ENCODE data around the gene PSME2.
"Not testable (repeated sequence)": the region's sequence is repeated elsewhere in the genome, so short reads cannot be mapped to it uniquely, and the experiment has no call there.

The PSME2 gene

GRCh38 chr14:24114532-24115421 lies 31.6 kb downstream of the PSME2 start, which contains the start of the genes DCAF11 and NRL:
Gene DCAF11, plus strand, starts transcription at chr14:24114777. Its CDS starts 818 bp downstream, at chr14:24115595.
Gene NRL, minus strand, starts transcription at chr14:24114949. Its CDS starts 32,101 bp downstream, at chr14:24082848.
- peak; percentile 98 to 99 for DNase-seq (ENCODE audit: low read depth in 2 of 2)

GRCh38 chr14:24113801-24114531 lies 32.4 kb downstream of the PSME2 start:
- DNase-seq (ENCODE audit: low read depth in 2 of 2): peak; percentile 58 to 61

GRCh38 chr14:24113379-24113800 lies 33.0 kb downstream of the PSME2 start:
- DNase-seq (ENCODE audit: low read depth in 2 of 2): no peak

- no peak for DNase-seq (ENCODE audit: low read depth in 2 of 2)
Observed at GRCh38 chr14:24110523-24110922, 35.9 kb downstream of the PSME2 start.

GRCh38 chr14:24110060-24110459 lies 36.4 kb downstream of the PSME2 start:
- DNase-seq (ENCODE audit: low read depth in 2 of 2): no peak

GRCh38 chr14:24108336-24108874 lies 38.0 kb downstream of the PSME2 start:
- no peak for DNase-seq (ENCODE audit: low read depth in 2 of 2)

- no peak for DNase-seq (ENCODE audit: low read depth in 2 of 2)
Observed at GRCh38 chr14:24106672-24107271, 39.6 kb downstream of the PSME2 start.

- DNase-seq (ENCODE audit: low read depth in 2 of 2): not testable (repeated sequence)
Observed at GRCh38 chr14:24105609-24106239, 40.7 kb downstream of the PSME2 start.

- DNase-seq (ENCODE audit: low read depth in 2 of 2): no peak
Observed at GRCh38 chr14:24103451-24103850, 43.0 kb downstream of the PSME2 start.

- DNase-seq (ENCODE audit: low read depth in 2 of 2): no peak
Observed at GRCh38 chr14:24102357-24103048, 43.9 kb downstream of the PSME2 start.

- DNase-seq (ENCODE audit: low read depth in 2 of 2): no peak
Observed at GRCh38 chr14:24100982-24101494, 45.4 kb downstream of the PSME2 start.

GRCh38 chr14:24100197-24100981 lies 46.0 kb downstream of the PSME2 start:
- no peak for DNase-seq (ENCODE audit: low read depth in 2 of 2)

- no peak for DNase-seq (ENCODE audit: low read depth in 2 of 2)
Observed at GRCh38 chr14:24098927-24099813, 47.2 kb downstream of the PSME2 start.

- DNase-seq (ENCODE audit: low read depth in 2 of 2): no peak
Observed at GRCh38 chr14:24098229-24098926, 48.0 kb downstream of the PSME2 start.

- no peak for DNase-seq (ENCODE audit: low read depth in 2 of 2)
Observed at GRCh38 chr14:24096545-24097181, 49.7 kb downstream of the PSME2 start.

- peak; percentile 35 to 45 for DNase-seq (ENCODE audit: low read depth in 2 of 2)
Observed at GRCh38 chr14:24095271-24096068, 50.9 kb downstream of the PSME2 start.

- DNase-seq (ENCODE audit: low read depth in 2 of 2): no peak
Observed at GRCh38 chr14:24094841-24095270, 51.6 kb downstream of the PSME2 start.

Measured in stimulated activated CD8-positive, alpha-beta memory T cell treated with anti-CD3 and anti-CD28 coated beads, Interleukin-7, amount 100 ng/mL, for 4 hours (primary cell).